Activated CD4-positive, alpha-beta T cell treated with anti-CD3 and anti-CD28 coated beads for 24 hours (primary cell): ENCODE measurements around the gene DKK2.

ENCODE experiments used
- DNase-seq, 2 donors: peaks; one replicate each; pipeline ENCODE4 v3.0.0-alpha.2; 2020; ENCODE audit warnings: low read depth in 2 of 2

Gene DKK2

DNA sequence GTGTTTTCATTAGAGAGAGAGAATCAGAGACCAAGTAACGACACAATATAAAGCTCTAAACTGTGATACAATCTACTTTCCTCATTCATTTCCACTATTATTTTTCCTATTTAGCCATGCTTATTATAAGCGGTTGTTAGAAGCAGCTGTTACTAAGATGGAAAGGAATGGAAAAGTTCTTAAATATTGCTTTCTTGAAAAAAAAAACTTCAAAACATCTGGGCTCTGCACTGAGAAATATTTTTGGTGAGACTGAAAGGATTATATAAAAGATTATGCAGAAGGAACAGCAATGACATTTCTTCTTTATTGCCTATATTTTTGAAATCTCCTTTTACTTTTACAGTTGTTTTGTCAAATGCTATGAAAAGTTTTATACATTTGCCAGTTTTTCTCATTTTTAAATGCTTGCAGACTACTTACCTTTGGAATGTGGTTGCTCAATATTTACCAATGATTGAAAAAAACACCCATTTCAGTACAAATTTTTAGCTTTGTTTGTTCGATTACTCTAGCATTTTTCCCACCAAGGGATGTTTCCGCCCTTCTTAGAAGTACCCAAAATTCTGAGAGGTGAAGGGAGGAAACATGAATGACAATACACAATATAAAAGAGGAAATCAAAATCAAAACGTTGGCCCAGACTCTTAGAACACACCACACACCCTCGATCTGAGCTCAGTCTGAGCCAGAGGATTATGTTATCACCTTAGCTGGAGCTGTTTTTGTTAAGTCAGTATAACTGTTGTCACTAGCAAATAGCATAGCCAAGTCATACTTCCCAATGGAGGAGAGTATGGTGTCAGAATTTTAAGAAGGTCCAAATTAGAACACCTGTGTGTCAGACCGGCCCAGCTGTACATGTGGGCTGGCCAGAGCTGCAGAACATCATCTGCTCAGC, 18.4 kb downstream of the DKK2 start:
- no peak for DNase-seq

DNA sequence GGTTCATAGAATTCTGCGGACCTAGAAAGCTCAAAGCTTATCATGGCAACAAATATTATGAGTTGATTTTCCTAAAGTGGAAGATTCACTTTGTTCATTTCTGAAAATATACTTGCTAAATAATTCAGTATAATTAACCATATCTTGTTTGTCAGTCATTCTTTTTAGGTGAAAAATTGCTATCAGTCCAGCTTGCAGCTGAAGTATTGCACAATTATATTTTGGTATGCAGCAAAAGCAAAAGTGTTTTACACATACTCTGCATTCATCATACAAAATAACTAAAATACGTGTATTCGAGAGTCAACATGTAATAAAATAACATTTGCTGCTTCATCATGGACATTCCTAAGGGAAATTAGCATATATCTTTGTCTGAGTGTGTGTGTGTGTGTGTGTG, 24.8 kb downstream of the DKK2 start:
- no peak for DNase-seq

DNA sequence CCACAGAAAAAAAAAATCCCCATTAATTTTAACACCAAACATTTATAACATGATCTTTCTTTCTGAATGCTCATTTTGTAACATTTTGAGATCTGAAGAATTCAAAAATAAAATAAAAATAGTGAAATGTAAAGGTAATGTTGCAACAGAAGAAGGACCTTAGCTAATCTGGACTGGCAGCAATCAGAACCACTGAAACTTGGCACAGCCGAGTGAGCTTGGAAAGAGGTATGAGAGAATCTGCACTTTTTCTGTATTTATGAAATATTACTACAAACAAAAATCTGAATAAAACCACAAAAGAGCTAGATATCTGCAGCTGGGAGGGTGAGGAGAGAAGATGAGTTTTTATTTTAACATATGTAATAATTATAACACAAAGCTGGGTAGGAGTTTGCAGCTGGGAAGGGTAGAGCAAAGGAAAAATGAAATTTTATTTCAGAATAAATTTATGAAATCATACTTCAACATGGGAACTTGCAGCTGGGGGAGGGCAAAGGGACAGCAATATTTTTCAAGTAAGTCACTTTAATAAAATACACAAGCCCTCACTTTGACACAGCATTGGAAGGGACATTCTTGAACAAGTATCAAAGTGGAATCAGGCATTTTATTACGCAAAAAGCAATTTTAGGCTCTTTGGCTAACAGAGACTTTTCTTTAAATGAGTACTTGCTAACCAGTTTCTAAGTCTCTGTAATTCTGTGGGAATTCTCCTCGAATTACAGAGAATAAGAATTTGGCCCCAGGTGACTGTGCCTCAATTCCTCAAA, 26.7 kb downstream of the DKK2 start:
- DNase-seq = no peak

DNA sequence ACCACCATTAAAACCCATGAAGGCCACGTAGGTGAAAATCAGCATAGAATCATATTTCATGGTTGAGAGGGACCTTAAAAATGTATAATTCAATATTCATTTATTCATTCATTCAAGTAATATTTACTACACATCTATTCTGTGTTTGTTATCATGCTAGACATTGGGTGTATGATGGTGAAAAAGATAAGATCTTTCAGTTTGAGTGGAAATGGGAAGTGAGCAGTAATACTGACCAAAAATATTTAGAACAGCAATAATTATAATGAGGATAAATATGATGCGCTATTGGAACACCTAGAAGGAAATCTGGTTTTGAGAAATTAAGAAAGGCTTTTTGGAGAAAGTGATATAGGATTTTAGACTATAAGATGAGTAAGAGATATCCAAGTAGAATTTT, 28.0 kb downstream of the DKK2 start:
- DNase-seq = no peak

DNA sequence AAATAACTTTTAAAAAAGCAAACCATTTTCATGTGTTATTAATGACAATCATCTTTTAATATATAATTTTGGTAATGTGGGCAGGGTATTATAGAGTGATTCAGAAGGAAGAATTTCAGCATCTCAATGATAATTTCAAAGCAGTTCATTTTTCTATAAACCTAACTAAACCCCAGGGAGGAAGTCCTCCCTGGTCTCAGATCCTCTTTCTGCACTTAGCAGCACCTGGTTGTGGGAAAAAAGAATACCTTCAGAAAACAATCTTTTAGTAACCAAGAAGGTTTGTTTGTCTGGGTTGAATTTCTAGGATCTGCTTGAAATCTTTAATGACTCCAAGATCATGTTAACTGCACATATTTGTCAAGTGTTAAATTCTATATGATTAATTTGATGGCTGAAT, 29.9 kb downstream of the DKK2 start:
- no peak for DNase-seq

DNA sequence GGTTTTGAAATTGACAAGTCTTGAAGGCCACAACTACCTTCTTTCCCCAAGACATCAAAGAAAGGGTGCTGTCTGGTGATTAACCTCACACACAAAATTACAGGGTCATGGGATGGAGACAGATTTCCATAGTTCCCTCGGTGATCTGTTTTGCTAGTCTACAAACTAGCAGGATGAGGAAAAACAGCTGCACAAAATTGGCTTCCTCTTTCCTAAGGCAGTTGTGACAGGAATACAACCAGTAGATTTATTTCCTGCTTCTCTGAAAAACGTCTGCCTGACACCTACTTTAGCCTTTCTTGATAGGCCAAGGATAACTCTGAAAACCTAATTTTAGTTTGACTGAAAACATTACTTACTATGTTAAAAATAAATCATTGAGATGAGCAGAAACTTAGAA, 39.6 kb downstream of the DKK2 start:
- DNase-seq = no peak

DNA sequence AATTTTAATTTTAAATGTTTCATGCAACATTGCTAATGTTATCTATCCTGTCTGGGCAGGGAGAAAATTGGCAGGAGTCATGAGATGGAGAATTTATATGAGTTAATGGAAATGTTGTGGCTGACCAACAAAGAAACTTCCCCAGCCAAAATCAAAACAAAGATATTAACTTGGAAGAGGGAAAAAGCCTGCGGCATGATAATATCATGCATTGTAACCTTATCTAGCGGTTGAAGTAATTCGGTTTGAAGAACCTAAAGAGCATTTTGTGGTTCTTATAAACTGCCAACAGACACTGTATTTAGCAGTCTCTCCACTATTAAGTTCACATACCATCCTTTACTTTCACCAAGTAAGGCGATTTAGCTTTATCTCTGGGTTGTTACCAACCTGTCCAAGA, 42.3 kb downstream of the DKK2 start:
- DNase-seq = no peak

DNA sequence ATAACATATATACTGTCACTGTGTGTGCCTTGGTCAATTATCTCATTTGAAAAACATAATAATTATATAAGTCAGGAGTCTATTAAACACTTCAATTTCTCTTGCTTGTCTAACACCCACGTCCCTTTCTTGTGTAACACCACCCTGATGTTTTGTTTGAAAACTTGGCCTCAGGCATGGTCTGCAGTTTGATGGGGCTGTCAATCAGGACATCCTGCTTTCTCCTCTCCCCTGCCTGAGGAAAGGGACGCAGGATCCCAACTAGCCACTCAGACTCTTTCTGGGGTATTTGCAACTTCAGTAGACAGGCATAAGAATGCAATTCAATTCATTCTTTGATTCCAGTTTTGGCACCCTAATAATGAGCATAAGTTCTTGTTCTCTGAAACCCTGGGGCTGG, 48.8 kb downstream of the DKK2 start:
- no peak for DNase-seq

DNA sequence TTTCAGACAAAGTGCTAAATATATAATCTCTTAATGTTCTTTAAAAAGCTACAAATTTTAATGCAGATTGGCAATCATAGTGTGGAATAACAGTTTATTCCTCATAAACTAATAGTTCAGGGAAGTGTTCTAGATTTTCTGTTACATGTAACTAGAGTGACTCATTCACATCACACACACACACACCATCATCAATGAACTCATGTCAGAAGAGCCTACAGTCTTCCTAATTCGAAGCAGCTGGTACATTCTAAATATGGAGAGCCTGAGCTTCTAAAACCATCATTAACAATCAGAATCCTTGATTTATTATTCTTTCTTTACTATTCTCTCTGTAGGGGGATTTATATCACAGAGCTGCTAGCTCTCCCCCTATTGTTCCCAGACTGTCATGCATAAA, 49.6 kb downstream of the DKK2 start:
- no peak for DNase-seq

DNA sequence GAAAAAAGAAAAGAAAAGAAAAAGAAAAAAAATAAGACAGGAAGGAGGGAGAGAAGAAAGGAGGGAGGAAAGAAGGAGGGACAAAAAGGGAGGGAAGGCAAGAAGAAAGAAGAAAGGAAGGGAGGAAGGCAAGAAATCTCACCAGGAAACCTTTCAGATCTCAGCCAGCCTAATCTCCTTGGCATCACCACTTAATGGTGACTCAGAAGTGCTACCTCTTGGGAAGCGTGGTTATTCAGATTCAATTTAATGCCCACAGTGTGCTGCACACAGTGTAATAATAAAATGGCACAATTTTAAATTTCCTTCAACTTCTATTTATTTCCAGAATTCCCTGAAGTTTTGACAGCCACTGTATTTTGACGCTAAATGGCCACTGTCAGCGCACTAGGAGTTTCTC, 50.3 kb downstream of the DKK2 start:
- DNase-seq = no peak

DNA sequence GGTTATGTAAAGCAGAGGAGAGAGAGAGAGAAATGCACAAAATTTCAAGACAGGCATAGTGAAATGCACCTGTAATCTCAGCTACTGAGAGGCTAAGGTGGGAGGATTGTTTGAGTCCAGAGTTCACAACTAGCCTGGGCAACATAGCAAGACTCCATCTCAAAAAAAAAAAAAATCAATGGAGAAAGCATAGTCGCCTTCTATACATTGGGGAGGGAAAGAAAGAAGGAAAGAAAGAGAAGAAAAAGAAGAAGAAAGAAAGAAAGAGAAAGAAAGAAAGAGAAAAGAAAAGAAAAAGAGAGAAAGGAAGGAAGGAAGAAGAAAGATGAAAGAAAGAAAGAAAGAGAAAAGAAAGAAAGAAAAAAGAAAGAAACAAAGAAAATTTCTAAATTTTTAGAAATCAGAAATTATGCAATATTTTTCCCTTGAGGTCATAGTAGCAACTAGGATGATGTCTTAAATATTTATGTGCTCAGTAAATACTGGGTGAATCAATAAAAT, 53.4 kb downstream of the DKK2 start:
- no peak for DNase-seq

DNA sequence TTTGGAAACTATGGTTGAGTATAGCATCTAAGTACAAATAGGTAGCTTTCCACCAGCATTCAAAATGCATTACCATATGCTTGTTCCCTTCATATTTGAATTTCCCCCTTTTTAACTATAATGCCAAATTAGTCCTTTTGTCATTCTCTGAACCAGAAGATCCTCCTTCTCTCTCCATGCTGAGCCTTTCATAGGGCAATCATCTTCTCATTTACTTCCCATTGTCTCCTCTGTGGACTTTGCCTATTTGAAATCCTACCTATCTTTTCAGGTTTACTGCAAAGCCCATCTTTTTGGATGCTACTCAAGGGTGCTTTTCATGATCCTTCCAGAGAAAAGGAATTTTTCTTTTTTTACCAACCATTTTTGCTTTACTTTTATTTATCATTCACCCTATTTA, 54.7 kb downstream of the DKK2 start:
- no peak for DNase-seq

DNA sequence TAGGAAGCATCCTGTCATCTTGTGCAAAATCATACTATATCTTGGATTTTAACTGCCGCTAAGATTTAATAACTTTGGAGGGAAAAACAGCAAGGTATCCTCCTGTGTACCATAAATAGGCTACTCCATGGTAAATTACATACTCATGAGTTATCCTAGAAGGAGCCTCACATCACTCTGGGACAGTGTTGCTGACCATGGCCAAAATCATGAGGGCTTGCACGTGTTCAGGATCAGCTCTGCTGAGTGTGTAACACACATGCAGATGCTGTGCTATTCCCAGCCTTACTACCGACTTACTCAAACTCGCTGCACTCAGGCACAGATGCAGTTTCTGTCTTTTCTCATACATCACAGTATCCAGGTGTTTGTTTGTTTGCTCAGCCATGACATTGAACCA, 56.6 kb downstream of the DKK2 start:
- no peak for DNase-seq

DNA sequence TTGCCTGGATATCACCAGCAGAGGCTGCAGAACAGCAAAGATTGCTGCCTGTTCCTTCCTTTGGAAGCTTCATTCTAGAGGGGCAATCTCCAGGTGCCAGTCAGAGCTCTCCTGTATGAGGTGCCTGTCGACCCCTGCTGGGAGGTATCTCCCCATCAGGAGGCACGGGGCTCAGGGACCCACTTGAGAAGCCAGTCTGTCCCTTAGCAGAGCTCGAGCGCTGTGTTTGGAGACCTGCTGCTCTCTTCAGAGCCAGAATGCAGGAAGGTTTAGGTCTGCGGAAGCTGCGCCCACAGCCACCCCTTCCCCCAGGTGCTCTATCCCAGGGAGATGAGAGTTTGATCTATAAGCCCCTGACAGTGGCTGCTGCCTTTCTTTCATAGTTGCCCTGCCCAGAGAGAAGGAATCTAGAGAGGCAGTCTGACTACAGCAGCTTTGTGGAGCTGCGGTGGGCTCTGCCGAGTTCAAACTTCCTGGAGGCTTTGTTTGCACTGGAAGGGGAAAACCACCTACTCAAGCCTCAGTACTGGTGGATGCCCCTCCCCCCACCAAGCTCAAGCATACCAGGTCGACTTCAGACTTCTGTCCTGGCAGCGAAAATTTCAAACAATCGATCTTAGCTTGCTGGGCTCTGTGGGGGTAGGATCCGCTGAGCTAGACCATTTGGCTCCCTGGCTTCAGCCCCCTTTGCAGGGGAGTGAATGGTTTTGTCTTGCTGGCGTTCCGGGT, 57.9 kb downstream of the DKK2 start:
- no peak for DNase-seq

DNA sequence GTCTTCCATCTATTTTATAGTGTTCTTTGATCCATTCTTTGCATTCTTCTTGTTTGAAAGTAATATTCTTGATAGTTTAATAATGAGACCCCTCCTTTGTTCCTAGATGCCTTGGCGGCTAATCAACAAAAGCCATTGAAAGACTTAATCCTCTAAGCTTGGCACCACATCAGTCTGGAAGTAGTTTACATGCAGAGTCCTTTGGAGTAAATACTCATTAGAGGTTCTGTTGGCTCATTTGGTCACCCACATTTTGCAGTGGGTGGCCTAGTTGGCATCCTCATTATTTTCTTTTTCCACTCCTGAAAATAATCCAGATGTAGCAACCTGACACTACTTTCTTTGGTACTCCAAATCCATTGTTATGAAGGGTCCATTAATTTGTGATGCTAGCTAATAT, 64.5 kb downstream of the DKK2 start:
- no peak for DNase-seq

DNA sequence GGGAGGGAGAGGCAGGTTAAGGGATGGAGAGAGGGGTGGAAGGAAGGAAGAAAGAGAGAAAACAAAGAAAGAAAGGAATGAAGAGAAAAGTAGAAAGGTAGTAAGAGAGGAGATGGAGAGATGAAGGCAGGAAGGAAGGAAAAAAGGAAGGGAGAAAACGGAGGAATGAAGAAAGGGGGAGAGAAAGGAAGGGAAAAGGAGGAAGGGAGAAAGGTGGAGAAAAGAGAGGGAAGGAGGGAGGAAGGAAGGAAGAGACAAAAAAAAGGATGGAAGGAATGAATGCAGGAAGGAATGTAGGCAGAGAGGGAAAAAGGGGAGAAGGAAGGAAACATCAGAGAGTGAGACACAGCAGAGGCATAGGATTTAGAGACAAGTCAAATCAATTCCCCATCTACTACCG, 68.2 kb downstream of the DKK2 start:
- DNase-seq = no peak

DNA sequence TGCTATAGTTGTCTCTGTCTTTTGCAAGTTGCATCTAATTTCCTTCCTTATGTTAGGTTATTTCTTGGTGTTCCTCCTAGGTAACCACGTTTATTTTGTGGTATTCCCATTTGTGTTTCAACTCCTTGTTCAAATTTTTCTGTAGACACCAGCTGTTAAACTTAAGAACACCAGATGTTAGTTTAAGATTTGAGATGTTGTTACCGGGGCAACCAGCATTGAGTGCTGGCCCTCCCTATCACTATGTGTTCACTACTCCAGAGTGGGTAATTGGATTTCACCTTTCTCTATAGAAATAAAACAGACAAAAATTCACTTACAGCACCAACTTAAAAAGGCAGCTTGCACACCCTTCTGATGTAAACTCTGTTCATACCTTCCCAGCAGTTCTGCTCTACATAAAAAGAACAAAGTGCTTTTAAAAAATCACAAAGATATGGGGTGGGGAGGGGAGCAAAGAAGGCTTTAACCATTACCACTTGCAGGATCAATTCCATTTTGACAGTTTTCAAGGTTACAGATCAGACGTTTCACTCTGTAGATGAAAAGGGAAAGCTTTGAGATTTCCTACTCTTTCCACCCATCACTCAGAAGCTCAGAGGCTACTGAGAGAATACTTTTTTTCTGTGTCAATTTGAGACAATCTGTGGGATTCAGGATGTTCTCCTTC, 82.9 kb downstream of the DKK2 start:
- DNase-seq = no peak

DNA sequence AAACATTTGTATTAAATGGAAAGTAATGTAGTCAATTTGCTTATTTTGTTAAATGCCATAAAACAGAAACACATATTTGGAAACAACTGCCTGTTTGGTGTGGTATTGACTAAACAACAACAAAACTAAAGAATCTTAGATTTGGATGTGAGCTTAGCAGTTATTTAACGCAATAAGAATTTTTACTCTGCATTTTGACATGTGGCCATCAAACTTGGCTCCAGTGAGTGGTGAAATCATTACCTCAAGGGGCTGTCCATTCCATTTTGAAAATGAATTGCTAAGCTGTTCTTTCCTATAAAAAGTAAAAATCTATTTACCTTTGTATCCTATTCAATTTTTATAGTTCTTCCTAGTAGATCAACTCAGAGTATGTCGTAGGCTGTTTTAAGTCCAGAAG, 84.2 kb downstream of the DKK2 start:
- DNase-seq = no peak

DNA sequence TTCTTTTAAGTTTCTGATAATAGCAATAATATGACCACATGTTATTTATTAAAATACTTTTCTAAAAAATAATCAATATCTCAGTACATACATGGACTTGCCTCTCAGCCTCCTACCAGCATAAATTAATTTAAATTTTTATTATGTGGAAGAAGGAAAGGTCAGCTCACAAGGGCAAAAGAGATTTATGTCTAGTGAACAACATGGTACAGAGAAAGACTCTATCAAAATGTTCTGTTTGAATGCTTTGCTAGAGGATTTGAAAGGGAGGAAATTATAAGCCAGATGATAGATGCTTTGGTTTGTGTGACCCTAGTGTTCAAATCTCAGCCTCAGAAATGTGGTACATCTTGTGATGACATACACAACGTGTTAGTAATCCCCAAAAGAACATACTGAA, 94.3 kb downstream of the DKK2 start:
- DNase-seq = no peak

DNA sequence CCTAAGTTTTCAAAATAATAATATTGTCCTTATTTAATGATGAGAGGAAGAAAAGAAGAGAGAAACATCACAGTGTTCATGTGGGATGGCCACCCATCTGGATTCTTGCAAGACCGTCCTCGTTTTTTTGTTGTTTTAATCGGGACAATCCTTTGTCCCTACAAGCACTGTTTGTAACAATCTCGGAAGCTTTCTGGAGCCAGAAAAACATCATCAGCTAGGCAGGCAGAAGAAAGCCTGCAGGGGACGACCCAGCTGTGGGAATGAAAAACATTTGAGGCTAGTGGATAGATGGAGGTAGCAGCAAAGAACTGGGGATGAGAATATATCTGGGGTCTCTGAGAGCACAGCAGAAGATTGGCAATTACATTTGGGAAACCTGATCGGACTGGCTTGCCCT, 105.6 kb downstream of the DKK2 start:
- DNase-seq = no peak

DNA sequence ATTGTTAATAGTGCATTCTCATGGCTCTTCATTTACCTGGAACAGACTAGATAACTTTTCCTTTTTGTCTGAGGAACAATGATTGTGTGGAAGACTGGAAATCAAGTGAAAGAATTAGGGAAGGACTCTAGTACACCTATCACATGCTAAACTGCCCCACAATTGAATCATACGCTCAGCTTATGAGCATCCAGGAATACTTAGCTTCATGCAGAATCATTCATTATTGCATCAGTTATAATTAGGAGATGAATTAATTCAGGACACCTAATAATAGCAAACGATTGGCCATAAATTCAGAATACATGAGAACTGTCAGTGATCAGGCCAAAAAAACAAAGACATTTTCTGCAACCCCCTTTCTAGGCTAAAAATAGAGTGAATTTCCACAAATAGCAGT, 106.9 kb downstream of the DKK2 start:
- no peak for DNase-seq

DNA sequence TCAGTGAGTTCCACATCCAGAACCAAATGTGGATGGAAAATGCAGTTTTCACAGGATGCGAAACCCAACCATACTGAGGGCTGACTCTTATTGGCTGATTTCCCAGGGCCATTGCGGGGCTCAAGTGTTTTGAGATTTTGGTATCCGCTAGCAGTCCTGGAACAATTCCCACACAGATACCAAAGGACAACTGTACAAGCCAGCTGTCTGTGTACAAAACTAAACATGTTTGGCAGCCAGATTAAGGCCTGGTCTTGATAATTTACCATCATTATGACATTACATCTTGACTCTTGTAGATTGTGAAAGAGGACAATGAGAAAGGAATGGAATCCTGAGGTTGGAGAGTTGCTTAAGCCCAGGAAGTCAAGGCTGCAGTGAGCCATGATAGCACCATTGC, 121.9 kb downstream of the DKK2 start:
- DNase-seq = no peak
